GM21360 (cell line): Measurements from ENCODE around the gene GPR183.
A peak's percentile ranks its signal among the peaks of the same experiment; 100 is the strongest.

Experiments
- ATAC-seq: cut with Tn5 transposase; IDR thresholded peaks from one replicate; pipeline ENCODE4 v1.9.1; 2021; ENCODE audit warnings: mild to moderate bottlenecking, moderate library complexity; ENCODE audit not compliant: unreplicated experiment

GPR183 gene

DNA sequence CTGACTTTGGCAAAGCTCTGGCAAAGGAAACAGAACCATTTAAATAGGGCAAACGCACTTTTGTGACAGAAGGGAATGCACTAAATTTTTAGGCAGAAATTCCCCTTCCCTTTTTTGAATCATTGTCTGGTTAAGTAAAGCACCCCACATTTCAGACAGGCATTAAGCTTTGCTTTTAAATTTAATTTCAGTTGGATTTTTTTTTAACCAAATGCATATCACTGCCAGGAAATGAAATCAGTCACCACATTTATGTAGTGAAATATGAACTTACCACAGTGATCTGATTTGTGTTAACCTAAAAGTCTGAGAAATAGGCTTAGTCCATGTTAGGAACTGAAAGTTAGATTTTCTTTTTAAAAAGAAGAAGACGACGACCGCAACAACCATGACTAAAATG lies 10.8 kb downstream of the GPR183 start:
- peak; percentile 45 for ATAC-seq

DNA sequence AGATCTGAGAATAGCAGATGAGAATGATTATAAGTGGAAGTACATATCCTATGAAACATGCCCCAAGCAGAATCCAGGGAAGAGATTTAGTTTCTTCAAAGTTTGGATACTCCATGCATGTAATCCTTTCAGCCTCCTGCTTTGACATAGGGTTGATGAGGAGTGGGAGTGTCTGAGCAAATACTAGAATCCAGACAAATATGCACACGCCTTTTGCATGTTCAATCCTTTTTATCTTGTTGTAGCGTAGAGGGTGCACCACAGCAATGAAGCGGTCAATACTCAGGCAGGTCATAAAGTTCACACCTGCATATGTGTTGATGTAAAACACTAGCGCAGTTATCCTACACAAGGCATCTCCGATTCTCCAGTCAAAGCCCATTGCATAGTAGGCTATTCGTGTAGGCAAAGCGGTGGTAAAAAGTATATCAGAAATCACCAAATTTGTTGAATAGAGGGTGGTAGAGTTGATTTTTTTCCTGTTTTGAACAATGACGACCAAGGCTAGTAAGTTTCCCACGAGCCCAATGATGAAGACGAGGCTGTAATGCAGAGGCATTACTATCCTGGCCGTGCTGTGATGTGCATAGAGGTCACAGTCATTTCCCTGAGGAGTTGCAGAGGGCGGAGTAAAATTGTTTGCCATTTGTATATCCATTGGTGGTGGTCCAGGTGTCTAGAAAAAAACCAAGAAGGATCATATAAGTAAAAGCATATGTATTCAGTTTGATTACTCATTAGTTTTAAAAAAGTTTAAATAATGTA lies 11.5 kb downstream of the GPR183 start:
- no peak for ATAC-seq

DNA sequence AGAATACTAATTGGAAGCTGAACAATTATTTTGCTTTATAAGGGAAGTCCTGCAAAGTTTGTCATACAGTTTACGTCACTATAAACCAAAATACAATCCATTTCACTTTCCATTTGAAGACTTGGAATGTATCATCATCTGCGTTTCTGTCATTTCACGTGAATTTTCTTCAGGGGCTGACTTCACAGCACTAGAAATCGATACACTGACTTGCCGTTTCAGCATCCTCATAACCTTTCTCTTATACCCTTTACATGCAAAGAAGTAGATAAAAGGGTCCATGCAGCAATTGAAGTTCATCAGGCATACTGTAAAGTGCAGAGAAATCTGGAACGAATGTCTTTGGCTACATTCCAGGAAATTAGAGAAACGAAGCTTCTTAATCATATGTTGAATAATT lies 12.2 kb downstream of the GPR183 start:
- ATAC-seq = no peak

DNA sequence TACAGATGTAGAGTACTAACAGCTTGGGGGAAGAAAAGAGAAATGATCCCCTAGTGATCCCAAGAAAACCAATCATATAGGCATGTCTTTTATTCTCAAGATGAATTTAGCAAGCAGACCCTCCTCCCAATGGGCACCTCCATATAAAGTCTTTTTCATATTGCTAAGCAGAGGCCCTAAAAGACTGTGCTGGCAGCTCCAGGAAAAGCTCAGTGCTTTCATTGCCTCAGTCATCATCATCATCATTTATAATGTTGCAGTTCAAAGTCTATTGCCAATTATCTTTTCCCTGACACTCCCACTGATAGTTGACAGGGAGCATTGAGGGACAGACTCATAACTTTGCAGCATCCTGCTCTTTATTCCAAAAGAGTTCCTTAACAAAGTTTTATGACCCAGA lies 13.0 kb downstream of the GPR183 start:
- ATAC-seq = no peak

DNA sequence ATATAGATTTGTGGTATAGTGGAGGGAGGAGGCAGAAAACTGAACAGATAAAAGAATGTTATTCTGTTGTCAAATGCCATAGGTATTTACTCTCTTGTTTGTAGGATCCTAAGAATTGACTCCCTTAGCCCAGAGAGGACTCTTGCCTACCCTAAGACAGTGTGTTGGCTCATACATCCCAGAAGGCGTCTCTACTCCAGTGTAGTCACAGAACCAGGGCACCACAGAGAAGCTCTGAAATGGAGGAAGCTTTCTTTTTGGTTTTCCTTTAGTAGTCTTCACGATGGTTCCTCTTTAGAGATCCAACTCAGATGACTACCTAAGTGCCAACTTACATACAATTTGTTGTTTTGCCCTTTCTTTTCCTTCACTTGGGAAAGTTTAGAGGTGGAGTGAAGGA lies 14.0 kb downstream of the GPR183 start:
- ATAC-seq = no peak

DNA sequence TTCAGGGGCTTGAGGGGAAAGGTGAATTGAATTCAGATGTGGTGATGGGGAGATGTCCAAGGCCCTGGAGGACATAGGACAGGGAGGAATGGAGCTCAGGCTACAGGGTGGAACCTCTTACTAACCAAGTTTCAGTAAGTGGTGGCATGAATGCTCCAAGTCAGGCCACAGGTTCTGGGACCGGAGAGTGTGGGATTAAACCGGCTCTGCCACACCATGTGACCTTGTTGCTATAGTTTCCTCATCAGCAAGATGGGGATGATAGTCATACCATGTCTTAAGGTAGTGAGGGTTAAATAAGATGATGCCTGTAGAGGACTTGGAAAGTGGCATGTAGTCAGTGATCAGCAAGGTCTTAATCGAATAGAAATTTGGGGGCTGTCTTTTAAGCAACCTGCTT lies 16.3 kb downstream of the GPR183 start:
- ATAC-seq = no peak

DNA sequence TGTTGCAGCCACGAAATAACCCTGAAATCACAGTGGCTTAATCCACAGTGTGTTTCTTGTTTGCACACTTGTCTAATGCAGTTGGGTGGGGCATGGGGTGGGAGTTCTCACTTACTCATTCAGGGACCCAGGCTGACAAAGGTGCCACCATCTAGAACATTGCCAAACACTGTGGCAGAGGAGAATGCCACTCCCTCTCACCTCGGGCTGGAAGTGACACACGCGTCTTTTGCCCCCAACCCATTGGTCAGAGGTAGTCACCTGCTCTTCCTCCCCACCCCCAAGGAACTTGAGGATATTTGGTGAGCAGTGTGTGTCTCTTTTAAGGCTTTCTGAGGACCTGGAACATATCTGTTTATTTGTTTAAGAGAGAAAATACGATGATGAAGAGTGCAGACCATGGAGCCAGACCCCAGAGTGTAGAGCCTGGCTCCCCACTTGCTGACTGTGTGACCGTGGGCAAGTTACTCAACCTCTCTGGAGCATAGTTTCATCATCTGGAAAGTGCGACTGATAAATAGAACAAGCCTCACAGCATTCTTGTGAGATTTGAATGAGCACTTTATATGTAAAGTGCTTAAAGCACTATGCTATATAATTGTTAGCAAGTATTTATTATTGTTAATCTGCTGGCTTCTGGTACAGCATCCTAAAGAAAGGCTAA lies 17.4 kb downstream of the GPR183 start:
- ATAC-seq = no peak

DNA sequence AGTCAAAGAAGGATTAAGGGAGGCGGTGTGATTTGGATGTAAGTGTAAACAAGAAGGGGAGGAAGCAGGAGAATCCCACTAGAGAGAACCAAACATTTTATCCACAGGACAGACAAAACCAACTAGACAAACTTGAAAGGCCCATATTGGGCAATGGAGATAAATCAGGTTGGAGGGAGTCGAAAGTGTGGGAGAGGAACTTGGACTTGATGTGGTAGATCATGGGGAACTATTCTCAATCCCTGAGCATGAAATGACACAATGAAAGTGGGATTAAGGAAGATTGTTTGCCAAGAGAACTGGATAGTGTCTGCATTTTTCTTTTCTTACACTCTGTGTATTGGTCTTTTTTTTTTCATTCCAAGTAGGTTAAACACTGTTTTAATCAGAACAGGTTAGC lies 17.9 kb downstream of the GPR183 start:
- ATAC-seq = no peak

DNA sequence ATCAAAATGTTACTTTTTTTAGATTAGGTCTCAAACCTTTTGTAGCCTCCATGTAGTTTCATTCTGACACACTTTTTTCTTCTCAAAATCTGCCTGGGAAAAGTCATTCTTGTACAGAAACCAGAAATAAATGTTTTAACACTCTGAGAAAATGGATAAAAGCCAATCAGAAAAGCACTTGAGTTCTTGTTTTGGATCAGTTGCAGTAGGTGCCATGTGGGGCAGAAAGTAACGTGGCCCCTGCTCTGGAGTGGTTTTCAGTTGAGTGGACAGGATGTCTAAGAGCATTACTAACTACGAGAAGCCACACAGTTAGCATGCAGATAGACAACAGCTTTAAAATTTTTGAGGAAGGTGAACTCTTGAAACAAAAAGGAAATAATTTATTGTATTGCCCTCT lies 19.1 kb downstream of the GPR183 start:
- ATAC-seq = peak; percentile 79

DNA sequence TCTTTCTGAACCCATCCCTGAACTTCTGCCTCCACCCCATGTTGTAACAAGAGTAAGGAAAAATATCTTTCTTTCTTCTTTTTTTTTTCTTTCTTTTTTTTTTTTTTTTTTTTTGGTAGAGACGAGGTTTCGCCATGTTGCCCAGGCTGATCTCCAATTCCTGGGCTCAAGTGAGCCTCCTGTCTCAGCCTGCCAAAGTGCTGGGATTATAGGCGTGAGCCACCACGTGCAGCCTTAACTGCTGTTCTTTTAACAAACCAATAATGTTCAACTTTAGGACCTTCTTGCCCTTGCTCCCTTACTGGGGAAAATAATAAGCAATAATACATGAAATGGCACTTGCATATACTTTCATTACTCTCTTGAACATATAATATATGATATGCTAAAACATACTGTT lies 19.6 kb downstream of the GPR183 start:
- ATAC-seq = no peak

DNA sequence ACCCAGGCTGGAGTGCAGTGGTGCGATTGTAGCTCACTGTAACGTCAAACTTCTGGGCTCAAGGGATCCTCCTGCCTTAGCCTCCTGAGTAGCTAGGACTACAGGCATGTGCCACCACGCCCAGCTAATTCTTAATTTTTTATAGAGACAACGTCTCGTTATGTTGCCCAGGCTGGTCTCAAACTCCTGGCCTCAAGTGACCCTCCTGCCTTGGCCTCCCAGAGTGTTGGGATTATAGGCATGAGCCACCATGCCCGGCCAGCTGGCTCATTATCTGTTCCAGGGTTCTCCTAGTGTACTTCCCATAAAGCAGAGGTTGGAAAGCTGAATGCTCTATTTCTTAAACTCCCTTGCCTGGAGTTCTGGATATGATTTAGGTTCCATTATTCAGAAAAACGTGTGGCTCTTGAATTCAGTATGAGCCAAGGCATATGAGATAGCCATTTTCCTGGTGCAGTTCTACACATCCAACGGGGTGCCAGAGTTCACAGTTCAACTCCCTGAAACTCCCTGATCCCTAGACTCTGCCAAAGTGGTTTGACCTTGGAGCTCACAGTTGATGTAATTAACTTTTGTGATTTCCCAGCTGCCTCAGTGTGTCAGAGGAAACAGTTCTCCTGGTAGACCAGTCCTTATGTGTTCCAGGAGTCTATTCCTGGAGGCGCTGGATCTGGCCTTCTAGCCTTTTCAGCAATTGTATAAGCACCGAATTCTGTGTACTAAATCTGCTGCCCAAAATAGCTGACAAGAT lies 21.6 kb downstream of the GPR183 start:
- ATAC-seq = no peak

DNA sequence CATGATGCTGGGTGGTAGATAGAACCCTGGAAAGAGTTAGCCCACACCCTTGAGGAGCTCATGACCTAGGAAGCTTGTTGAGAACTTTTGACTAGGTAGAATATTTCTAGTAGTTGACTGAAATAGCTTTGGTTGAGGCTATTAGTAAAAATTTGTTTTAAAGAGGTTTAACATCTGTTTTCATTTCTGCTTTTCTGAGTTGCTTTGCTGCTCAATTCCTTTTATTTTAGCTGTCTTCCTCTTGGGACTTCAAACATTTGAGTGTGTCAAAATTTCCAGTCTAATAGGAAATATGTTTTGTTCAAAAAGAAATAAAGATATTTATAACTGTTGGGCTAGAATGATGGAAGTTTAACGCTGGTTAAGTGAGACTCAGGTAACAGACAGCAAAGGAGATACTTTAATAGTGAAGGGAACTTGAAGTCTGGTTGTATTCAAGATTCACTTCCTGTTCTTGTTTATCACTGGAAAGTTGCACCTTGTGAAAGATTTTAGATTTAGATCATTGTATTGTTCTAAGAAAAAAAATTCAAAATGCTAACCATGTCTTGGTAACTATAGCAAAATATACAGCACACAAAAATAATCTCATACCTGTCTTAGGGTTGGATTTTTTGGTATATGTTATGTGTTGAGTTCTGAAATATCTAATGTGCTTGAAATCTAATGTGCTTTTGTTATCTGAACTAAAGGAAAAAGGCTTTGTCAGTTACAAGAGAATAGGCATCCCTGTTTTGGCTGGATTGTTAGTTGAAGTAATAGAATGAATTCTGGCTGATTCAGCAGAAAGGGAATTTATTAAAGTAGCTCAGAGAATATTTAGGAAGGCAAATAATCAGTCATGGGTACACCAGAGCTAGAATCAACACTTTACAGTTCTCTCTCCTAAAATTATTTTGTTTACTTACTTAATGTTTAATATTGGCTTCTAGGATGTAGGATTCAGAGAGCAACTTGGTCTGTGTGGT lies 24.7 kb downstream of the GPR183 start:
- ATAC-seq = peak; percentile 64

DNA sequence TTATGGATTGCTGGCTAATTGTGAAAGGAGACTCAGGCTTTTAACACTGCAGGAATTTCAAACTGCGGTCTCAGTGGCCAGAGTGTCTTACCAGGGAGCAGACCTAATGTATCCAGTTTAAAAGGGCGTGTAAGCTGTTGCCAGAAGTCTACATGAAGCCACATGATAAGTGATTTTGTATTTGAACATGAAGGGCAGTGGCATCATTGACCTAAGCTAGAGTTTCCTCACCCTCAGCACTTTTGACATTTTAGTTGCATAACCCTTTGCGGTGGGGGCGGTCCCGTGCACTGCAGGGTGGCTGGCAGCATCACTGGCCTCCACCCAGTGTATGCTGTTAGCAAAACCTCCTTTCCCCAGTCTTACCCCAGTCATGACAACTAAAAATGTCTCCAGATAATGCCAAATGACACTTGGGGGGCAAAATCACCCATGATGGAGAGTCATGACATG lies 25.4 kb downstream of the GPR183 start:
- ATAC-seq = peak; percentile 61

DNA sequence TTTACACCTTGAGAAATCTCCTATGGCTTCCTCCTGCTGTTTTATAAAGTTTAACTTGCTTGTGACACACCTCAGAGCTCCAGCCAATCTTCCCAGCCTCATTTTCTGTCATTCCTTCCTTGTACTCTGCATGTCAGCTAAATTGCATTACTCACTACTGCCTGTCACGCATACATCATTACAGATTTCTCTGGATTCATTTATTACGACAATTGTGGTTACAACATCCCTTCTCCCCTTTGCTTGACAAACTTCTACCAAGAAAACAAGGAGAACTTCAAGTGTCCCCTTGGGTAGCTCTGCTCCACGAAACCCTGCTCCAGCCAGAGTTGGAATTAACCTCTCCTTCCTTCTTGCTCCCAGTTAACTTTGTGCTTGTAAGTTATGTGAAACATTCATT lies 27.0 kb downstream of the GPR183 start:
- no peak for ATAC-seq

DNA sequence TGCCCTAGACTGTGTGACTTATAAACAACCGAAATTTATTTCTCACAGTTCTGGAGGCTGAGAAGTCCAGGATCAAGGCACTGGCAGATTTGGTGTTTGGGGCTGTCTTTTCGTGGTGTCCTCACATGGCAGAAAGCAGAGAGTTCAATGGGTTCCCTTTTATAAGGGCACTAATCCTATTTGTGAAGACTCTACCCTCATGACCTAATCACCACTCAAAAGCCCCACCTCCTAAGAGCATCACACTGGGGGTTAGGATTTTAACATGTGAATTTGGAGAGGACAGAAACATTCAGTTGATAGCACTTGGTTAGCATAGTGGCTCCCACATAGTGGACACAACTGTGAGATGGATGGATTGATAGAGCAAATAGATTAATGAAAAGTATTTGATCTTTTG lies 27.6 kb downstream of the GPR183 start:
- no peak for ATAC-seq

DNA sequence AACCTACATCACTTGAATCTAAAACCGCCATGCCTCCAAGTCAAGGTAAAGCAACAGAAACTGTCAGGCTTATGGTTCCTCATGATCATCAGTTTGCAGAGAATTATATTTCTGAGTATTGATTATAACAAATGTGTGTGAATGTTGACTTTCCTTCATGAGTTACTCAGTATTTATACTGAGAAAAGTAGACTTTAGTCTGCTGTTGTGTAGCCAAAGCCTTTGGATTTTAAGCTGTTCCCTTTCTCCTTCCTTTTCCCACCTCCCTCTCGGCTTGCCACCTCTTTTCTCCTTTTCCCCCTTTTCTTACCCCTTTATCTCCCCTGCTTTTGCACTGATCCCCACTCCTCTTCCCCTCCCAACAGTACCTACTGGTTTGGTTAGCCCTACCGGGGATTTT lies 28.4 kb downstream of the GPR183 start:
- ATAC-seq = no peak

DNA sequence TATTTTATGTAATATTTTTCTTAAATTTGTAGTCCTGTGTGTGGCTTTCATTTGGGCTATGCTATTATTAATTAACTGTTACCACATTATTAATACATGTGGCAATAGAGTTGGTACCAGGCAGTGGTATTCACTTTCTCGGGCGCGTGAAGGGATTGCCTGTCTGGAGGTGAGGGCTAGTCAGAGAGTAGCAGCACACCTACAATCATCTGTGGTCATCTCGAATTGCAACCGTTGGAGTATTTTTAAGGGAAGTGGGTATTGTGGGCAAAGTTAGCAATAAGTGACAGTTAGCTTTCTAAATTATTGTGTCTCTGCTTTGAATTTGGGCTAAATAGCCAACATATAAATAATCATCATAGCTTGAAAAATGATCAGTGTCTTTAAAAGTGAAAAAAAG lies 29.0 kb downstream of the GPR183 start:
- ATAC-seq = no peak

DNA sequence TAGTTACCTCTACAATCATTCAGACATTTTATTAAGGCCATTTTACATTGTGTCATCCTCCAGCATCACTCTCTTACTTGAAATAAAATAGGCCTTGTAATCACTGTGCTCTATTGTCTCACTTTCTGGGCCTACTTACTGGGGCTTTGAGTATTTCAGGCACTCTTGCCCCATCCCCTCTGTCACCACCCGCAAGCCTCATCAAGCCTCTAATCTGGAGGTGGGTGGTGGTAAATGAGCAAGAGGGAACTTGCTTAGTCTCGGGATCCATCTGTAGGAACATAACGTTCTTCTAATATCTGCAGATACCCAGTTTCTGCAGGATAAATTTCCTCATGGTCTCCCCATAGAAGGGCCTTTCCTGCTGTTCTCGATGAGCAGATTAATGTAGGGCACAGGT lies 29.6 kb downstream of the GPR183 start:
- no peak for ATAC-seq

DNA sequence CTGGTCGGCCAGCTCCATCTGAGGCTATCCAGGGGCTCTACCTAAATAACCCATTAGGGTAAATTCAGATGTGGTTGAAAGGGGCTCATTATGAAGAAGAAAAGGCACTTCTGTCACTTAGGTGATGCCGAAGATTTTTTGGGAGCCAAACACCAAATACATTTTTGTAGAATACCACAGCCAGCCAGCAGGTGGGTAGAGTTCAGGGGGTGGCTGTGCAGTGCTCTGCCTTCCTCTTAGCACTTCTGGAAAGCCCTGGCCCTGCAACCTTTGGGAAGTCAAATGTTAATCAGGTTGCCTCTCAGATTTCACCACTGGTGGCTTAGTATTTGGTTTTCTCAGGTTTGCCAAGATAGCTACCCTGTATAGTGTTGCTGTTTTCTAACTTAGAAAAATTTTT lies 30.5 kb downstream of the GPR183 start:
- no peak for ATAC-seq

DNA sequence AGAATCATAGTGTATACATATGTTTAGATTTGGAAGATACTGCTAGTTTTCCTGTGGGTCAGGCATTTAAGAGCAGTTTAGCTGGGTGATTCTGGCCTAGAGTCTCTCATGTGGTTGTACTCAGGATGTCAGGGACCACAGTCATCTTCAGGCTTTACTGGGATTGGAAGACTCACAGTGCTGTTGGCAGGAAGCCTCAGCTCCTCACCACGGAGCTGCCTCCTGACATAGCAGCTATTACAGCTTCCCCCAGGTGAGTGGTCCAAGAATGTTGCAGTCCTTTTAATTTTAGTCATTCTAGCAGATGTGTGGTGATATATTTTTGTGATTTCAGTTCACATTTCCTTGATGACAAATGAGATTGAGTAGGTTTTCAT lies 32.1 kb downstream of the GPR183 start:
- ATAC-seq = no peak

DNA sequence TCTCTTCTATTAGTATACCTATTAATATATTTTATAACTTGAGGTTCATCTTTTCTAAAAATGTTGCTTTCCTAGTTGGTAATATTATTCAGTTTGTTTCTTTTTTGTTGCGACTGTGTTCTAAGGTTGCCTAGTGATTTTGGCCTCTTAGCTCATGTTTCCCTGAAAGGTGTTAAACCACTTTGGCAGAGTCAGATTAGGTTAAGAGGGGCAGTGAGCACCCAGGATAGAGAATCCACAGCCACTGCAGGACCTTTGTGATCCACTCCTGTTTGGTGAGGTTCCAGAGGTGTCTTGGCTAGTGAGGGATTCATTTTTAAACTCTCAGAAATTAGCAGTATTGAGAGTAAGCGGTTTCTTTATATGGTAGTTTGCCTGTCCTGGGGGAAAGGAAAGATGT lies 34.1 kb downstream of the GPR183 start:
- no peak for ATAC-seq
